NT2/D1 (cell line): Measurements from ENCODE around the gene PELI2.

Experiments used
- DNase-seq: peaks from one replicate; pipeline ENCODE4 v3.0.0-alpha.2; 2011; ENCODE audit warnings: low read depth, low spot score
- H3K27me3 ChIP-seq: 2 replicates; pipeline ENCODE4 v1.6.0; 2011; ENCODE audit warnings: mild to moderate bottlenecking; ENCODE audit not compliant: insufficient read length, insufficient read depth
- H3K36me3 ChIP-seq: 2 replicates; pipeline ENCODE4 v1.6.1; 2011; ENCODE audit warnings: mild to moderate bottlenecking, low read length, mixed read lengths; ENCODE audit not compliant: insufficient read depth, insufficient read length
- H3K4me1 ChIP-seq: 2 replicates; pipeline ENCODE4 v1.5.1; 2011; ENCODE audit not compliant: insufficient read depth, insufficient read length
- H3K4me3 ChIP-seq: 2 replicates; pipeline ENCODE4 v1.5.1; 2011; ENCODE audit warnings: low read depth; ENCODE audit not compliant: insufficient read length
- H3K9ac ChIP-seq: 2 replicates; pipeline ENCODE4 v1.6.0; 2011; ENCODE audit warnings: low read depth; ENCODE audit not compliant: insufficient read length
- H3K9me3 ChIP-seq: 2 replicates; pipeline ENCODE4 v1.5.1; 2011; ENCODE audit warnings: mild to moderate bottlenecking, low read length; ENCODE audit not compliant: insufficient read depth
- SUZ12 ChIP-seq: IDR thresholded peaks from 2 replicates; pipeline ENCODE4 v1.6.1; 2011; ENCODE audit not compliant: insufficient read length, insufficient read depth; ENCODE audit errors: extremely low read depth
- YY1 ChIP-seq: IDR thresholded peaks from 2 replicates; pipeline ENCODE4 v1.6.1; 2011; ENCODE audit not compliant: insufficient read length, insufficient read depth
- ZNF274 ChIP-seq: IDR thresholded peaks from 2 replicates; pipeline ENCODE4 v1.6.1; 2011; ENCODE audit warnings: mild to moderate bottlenecking, low read depth, low read length

The PELI2 gene

DNA sequence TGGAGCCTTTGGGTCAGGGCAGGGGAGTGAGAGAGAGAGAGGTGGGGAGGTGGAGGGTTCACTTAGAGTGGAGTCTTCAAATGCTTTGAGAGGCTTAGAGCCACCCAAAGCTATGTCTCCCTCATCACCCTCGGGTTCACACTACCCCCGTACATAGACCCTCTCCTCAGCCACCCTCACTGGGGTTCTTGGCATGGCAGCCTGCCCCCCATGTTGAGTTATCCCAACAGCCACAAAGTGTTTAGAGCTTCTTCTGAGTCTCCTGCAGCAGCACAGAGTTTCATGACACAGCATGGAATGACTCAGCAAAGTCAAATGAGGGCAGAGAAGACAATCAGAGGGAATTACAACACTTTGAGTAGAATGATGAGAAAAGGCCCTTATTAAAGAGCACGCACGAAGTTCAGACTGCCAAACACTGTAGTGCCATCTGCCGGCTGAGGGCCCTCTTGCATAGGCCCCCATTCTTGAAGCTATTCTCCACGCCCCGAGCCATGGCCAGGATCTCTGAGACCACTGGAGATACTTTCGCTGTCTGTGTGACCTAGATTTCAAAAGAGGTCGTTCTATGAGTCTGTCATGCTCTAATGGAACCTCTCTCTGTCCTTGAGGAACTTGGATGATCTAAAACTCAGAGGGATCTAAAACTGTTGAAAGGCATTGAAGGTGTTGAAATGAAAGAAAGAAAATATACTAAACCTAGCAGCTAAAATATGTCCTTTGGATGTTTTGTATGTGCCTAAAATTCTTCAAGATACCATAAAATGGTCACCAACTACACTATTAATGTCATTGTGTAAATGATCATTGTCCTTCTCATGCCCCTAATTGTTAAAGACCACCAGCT is 221.9 kb downstream of the PELI2 start:
- no peaks in the 10 kb centered on the region for H3K27me3 ChIP-seq
- H3K36me3 ChIP-seq = no peaks in the 10 kb centered on the region
- H3K4me3 ChIP-seq = no peak overlapping the region
- H3K4me1 ChIP-seq = no peaks in the 10 kb centered on the region
- H3K9me3 ChIP-seq = no peaks in the 10 kb centered on the region
- DNase-seq = no peak
- no peak overlapping the region for H3K9ac ChIP-seq
- TF ChIP-seq SUZ12 (no peak), ZNF274 (no peak), YY1 (no peak)

DNA sequence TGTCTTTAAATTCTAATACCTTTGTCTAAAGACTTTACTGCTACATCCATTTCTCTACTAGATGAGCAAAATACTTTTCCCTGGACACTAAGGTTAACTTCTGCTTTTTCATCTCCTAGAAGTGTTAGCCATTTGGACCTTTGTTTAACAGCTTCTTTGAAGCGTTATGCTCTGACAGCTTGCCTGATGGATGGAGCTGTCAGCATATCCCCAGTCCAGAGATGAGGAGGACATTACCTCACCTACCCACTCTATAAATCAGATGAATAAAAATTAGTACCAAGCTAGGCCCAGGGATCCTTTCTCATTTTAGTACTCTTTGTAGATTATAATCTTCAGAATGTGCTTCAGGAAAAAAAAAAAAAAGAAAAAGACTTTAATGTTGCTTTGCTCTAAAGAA is 222.7 kb downstream of the PELI2 start:
- H3K4me3 ChIP-seq = no peak overlapping the region
- no peak overlapping the region for H3K9ac ChIP-seq
- no peak for DNase-seq
- TF ChIP-seq YY1 (no peak), ZNF274 (no peak), SUZ12 (no peak)
- H3K4me1 ChIP-seq = no peaks in the 10 kb centered on the region
- no peaks in the 10 kb centered on the region for H3K27me3 ChIP-seq
- H3K9me3 ChIP-seq = no peaks in the 10 kb centered on the region
- no peaks in the 10 kb centered on the region for H3K36me3 ChIP-seq

DNA sequence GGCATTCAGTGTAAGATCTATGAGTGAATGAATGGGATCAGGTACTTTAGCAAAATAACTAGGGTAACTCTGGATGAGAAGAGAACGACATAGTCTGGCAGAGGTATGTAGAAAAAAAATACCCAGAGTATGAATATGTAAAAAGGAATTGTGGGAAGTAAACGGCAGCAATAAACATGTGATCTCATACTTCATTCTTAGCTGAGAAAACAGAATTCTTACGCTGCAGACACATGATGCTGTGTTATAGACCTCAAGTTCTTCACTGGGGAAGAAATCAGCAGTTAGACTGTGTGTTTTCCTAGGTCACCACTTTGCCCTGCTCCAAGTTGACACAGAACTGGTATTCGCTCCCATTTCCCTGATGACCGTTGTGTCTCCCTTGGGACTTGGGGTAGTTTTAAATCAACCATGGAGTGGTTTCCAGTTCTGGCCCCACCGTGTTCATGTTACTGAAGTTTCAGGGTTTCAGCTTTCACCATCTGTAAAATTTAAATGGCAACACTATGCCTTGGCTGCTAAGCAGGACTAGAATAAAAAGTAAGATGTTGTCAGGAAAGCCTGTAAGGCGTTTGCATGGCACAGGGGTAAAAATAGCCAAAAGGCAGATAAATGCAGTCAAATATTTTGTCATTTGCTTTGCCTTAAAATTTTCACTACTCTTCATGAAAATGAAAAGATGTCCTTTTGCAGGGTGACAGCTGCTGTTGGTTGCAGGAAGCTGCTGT is 223.7 kb downstream of the PELI2 start:
- Histone ChIP-seq H3K4me3 (no peak overlapping the region), H3K4me1 (no peaks in the 10 kb centered on the region), H3K27me3 (no peaks in the 10 kb centered on the region), H3K9ac (no peak overlapping the region), H3K36me3 (no peaks in the 10 kb centered on the region), H3K9me3 (no peaks in the 10 kb centered on the region)
- TF ChIP-seq SUZ12 (no peak), YY1 (no peak), ZNF274 (no peak)
- no peak for DNase-seq

DNA sequence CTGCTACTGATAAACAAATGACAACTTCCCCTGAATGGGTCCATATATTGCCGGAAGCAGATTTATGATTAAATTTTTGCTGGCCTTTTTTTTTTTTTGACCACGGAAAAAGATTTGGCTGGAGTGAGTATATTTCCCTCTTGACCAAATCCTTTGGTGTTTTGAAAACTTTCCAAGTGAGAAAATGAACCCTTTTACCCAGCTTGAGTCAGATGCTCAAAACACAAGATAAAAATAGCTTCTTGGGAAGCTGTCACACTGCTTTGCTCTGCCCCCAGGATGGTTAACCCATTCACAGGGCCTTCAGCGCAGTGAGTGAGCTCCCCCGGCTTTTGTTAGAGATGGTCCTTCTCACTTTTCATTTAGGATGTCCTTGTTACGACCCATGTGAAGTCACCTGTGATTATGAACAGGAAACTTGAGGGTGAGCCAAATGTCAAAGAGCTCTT is 224.3 kb downstream of the PELI2 start:
- no peak for TF ChIP-seq SUZ12
- no peak for TF ChIP-seq ZNF274
- TF ChIP-seq YY1 = no peak
- Histone ChIP-seq H3K4me3 (no peak overlapping the region), H3K9ac (no peak overlapping the region), H3K4me1 (no peaks in the 10 kb centered on the region), H3K27me3 (no peaks in the 10 kb centered on the region), H3K36me3 (no peaks in the 10 kb centered on the region), H3K9me3 (no peaks in the 10 kb centered on the region)
- no peak for DNase-seq

DNA sequence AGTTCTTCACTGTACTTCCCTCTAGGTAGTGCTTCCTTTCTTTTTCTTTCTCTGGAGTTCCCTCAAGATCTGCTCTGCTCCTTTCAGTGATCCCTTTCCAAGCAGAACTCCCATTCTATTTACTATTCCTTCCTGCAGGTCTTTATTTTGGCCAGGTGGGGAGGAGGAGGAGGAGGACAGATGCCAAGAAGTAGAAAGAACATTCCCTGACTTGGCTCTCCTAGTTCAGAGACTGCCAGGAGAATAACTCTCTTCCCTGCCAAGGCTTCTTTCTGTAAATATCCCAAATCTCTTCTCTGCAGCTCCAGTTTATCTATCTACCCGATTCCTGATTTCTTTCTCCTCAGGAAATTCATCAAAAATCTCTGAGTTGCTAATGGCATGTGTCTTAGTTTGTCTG is 231.7 kb downstream of the PELI2 start:
- Histone ChIP-seq H3K9ac (no peak overlapping the region), H3K4me1 (no peaks in the 10 kb centered on the region), H3K36me3 (no peaks in the 10 kb centered on the region), H3K9me3 (no peaks in the 10 kb centered on the region), H3K27me3 (no peaks in the 10 kb centered on the region), H3K4me3 (no peak overlapping the region)
- DNase-seq = no peak
- TF ChIP-seq YY1 (no peak), SUZ12 (no peak), ZNF274 (no peak)
